Muscle of back (tissue), 11 donors: ENCODE measurements around the gene GLRX. TPM values are rescaled to one million over a fixed set of nuclear protein-coding genes. Genes with fewer than 3 reads are reported as not detected.
A peak's percentile ranks its signal among the peaks of the same experiment; 100 is the strongest.
"Not testable (repeated sequence)": the region's sequence is repeated elsewhere in the genome, so short reads cannot be mapped to it uniquely, and the experiment has no call there.

Source experiments
- DNase-seq, 3 donors: peaks; one replicate each; pipeline versions ENCODE4 v3.0.0 to v3.0.0-alpha.2; 2013
- polyA plus RNA-seq, 10 donors: library from polyadenylated mRNA; unstranded; fragments of 120-200 nt; gene quantifications; one replicate each; pipeline ENCODE4 v1.2.1, GENCODE V29; 2013; ENCODE audit not compliant: insufficient read length in 10 of 10

Gene GLRX
- polyA plus RNA-seq, 10 donors: 8.7 to 21.2 (median 11.7) TPM

- no peak for DNase-seq
Measured at GRCh38 chr5:95835682-95836385, 13.3 kb upstream of the GLRX start.

GRCh38 chr5:95832664-95833063 is 10.1 kb upstream of the GLRX start:
- DNase-seq: no peak

GRCh38 chr5:95830226-95830625 is 7.7 kb upstream of the GLRX start:
- DNase-seq: no peak

GRCh38 chr5:95827892-95828246 is 5.3 kb upstream of the GLRX start:
- DNase-seq: no peak

- DNase-seq: no peak
Measured at GRCh38 chr5:95826949-95827891, 4.7 kb upstream of the GLRX start.

DNA sequence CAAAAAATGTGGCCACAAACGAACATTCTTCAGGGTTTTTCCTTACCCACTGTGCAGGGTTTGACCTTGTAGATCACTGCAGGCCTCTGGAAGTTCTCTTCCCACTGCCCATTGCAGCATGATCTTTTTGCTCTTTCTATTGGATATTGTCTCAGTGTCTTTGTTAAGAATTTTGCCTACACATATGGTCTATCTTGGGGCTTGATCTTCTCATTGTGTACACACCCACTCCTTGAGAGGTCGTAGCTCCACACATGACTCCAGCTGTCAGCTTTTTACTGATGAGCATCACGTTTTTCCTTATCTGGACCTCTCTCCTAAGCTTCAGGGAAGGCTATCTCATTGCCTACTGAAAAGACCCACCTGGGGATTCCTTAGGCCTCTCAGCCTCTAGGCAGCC is 3.0 kb upstream of the GLRX start:
- DNase-seq: no peak

- DNase-seq: no peak
Measured at GRCh38 chr5:95824747-95825146, 2.2 kb upstream of the GLRX start.

DNA sequence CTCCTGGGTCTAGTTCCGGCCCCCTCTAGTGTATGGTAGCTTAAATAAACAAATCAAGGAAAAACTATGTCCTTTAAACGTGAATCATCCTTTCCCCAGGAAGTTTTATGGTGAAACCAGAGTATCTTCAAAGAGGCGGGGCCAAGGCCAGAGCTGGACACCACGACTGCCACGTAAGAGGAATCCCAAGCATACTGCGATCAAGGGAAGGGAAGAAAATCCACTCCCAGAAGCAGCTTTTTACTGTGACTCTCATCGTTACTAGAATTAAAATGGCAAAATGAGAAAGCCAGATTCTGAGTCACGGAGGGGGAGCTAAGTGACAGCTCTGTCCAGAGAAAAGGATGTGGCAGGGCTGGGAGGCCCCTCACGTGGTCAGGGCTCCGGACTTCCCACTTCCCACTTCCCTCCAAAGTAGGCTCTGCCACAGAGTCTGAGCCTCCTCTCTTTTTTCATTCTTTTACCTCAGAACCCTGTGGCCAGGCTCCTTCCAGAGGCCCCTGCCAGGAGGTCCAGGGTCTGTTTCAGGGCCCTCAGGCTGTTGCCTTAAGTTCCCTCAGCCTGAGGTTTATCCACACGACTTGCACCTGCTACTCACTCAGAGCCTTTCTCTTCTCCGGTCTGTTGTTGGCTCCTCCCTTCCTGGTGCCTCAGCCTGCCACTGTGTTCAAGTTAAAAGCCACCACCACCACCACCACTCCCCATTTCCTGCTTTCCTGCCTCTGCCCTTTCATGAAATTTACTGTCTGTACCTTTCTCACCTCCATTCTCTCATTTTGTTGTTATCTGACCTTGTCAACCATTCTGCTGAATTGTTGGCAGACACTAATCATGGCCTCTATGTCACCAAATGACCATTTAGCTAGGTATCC is 1.4 kb upstream of the GLRX start:
- peak; percentile 66 to 82 (median 68) for DNase-seq

DNA sequence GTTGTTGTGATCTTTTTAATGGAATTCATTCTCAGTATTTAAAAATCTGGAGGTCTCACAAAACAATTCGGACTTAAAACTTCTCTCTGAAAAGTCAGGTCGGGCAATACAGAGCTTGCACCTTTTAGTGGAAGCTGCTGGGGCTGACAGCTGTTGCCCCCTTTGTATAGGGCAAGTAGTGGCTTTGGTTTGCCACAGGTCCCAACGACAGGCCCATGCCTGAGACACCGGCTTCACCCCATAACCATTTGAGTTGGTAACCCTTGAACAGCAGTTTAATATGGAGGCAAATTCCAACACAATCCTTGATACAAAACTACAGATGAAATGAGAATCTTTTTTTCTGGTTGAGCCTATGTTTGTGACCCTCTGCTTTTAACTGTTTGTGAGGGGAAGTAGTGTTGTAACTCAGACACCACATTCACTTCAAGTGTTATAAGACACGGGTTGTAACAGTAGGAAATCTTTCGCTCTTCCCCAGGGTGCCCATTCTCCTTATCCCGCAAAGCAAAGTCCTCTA is 752 bp upstream of the GLRX start:
- DNase-seq: no peak

GRCh38 chr5:95822043-95822541 is 434 bp downstream of the GLRX start:
- DNase-seq: peak; percentile 29 to 89 (median 67)

GRCh38 chr5:95821110-95822021 is 1.2 kb downstream of the GLRX start:
- peak in 1 of 3 donors; percentile 45 for DNase-seq

GRCh38 chr5:95818181-95819147 is 4.1 kb downstream of the GLRX start:
- peak in 1 of 3 donors; percentile 26 for DNase-seq

DNA sequence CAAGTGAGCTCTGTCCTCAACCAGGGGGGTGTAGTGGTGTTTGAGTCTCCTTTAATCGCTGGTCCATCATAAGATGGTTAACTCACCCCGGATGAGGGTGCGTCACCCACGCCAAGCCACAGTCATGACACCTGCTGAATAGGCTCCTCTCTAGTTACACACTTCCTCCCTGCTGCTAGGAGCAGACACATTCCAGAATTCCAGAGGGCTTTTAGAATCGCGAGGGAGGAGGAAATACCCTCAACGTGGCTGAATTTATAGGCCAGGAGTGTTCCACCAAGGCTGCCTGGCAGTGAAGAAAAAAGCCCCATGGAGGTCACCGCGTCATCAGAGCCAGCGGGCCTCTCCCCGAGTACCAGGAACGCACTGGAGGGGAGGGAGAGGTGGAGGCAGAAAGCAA is 5.1 kb downstream of the GLRX start:
- DNase-seq: no peak

GRCh38 chr5:95816776-95817175 is 5.8 kb downstream of the GLRX start:
- no peak for DNase-seq

DNA sequence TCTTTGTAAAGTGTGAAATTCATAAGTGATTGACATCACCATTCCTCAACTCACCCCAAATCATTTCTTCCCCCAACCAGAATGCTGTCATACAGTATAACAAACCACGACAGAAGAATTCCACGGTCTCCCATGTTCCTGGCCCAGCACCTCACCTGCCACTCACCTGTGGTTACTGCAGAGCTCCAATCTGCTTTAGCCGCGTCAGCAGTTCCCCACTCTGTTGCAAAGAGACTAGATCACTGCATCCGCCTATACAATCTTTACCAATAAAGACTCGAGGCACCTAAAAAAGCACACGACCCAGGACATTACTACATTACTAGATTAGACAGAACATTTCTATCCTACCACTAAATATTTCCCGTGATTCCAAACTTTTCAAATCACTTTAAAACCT is 6.2 kb downstream of the GLRX start:
- DNase-seq: no peak

- no peak for DNase-seq
Measured at GRCh38 chr5:95815155-95815729, 7.3 kb downstream of the GLRX start.

- not testable (repeated sequence) for DNase-seq
Measured at GRCh38 chr5:95813035-95813434, 9.5 kb downstream of the GLRX start.

GRCh38 chr5:95812074-95812471 is 10.5 kb downstream of the GLRX start:
- peak in 1 of 3 donors; percentile 38 for DNase-seq
